HG02852 (cell line): Measurements from ENCODE around the gene IFT25.
"Not testable (repeated sequence)": the region's sequence is repeated elsewhere in the genome, so short reads cannot be mapped to it uniquely, and the experiment has no call there.

Experiments used
- ATAC-seq: cut with Tn5 transposase; IDR thresholded peaks from one replicate; pipeline ENCODE4 v1.9.1; 2021; ENCODE audit warnings: mild to moderate bottlenecking, moderate library complexity; ENCODE audit not compliant: unreplicated experiment

Gene IFT25

GRCh38 chr1:53889304-53890298, 55.9 kb downstream of the IFT25 start, which contains the start of gene YIPF1:
YIPF1 (minus strand) TSS chr1:53889797; CDS start chr1:53888937, 860 bp downstream.
- ATAC-seq: peak; percentile 89

GRCh38 chr1:53888681-53889080, 56.8 kb downstream of the IFT25 start:
- no peak for ATAC-seq

- not testable (repeated sequence) for ATAC-seq
Measured at GRCh38 chr1:53883600-53883999, 61.9 kb downstream of the IFT25 start.

GRCh38 chr1:53881853-53882252, 63.6 kb downstream of the IFT25 start:
- not testable (repeated sequence) for ATAC-seq

- no peak for ATAC-seq
Measured at GRCh38 chr1:53878492-53879105, 66.9 kb downstream of the IFT25 start.

- not testable (repeated sequence) for ATAC-seq
Measured at GRCh38 chr1:53875150-53875549, 70.3 kb downstream of the IFT25 start.

GRCh38 chr1:53871773-53872484, 73.6 kb downstream of the IFT25 start:
- no peak for ATAC-seq
